K562 treated with DMSO at 1 percent for 24 hours (cell line): Measurements from ENCODE around the gene SPATA2L. TPM values are rescaled to one million over a fixed set of nuclear protein-coding genes. Genes with fewer than 3 reads are reported as not detected.

Experiments used
- total RNA-seq: library from RNA; unstranded; fragments of 300-600 nt; gene quantifications from 2 replicates; pipeline ENCODE4 v1.2.3, GENCODE V29; 2022; ENCODE audit warnings: low read depth; ENCODE audit not compliant: insufficient read depth

The SPATA2L gene, protein sequence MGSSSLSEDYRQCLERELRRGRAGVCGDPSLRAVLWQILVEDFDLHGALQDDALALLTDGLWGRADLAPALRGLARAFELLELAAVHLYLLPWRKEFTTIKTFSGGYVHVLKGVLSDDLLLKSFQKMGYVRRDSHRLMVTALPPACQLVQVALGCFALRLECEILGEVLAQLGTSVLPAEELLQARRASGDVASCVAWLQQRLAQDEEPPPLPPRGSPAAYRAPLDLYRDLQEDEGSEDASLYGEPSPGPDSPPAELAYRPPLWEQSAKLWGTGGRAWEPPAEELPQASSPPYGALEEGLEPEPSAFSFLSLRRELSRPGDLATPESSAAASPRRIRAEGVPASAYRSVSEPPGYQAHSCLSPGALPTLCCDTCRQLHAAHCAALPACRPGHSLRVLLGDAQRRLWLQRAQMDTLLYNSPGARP
- total RNA-seq, result 28.2 and 29.0 TPM in 2 replicates

GRCh38 chr16:89701425-89702406 is at the start of gene SPATA2L:
Gene SPATA2L (minus strand): TSS chr16:89701705. CDS start chr16:89701232, 473 bp downstream.

DNA sequence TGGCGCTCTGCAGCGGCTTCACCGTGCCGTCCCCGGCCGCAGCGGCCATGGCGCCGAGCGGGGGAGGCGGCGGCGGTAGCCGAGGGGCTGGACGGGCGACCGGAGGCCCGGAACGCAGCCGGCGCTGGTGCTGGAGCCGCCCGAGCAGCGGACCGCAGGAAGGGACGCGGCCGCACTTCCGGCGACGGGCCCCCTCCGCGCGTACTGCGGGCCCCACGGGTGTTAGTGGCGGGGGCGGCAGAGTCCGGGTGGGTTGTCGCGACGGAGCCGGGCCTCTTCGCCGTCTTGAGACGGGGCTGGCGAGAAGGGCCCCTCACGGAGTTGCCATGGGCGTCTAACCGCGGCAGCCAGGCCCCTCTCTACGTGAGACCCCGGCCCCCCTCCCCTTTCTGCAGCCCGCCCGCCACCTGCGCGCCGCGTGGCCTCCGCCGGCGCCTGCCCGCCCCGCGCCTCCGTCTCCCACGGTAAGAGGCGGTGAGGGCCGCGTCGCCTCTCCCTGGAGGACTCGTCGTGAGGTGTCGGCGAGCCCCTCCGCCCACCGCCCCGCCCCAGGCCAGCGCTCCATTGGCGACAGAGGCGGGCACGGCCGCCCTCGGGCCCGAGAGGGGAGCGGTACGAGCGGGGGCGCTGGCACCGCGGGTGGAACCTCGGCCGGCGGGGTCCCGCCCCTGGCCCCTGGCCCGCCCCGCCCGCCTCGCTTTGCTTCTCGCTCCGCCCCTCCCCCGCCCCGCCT is 19.5 kb upstream of the SPATA2L start, which contains the start of the genes VPS9D1 and ZNF276:
VPS9D1 (minus strand) TSS at position 86 of the 733 bp plus-strand sequence; CDS start at position 49, 37 bp downstream.
ZNF276 (plus strand) TSS at position 725 of the 733 bp plus-strand sequence. CDS start 104 bp downstream, outside the sequence.

DNA sequence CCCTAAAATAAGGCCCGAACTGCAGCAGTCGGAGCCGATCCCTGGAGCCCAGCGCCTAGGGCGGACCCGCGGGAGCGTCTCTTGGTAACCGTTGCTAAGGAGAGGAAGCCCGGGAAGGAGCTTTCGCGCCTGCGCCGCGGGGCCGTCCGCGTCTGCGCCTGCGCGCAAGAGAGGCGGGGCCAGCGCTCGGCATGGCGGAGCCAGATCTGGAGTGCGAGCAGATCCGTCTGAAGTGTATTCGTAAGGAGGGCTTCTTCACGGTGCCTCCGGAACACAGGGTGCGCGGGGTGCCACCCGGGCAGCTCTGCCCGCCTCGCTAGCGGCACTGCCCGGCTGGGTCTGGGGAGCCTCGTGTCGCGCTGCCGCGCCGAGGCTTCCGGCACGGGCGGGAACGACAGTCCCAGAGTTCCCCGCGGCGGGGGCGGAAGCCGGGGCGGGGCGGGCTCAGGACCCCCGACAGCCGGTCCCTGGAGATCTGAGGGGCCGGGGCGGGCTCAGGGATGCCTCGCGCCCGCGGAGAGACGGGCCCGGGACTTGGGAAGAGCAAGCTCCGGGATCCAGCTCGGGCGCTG is 14.9 kb downstream of the SPATA2L start, which contains the start of gene CDK10:
CDK10 (plus strand) TSS at position 170 of the 572 bp plus-strand sequence; CDS start at position 192, 22 bp downstream.

DNA sequence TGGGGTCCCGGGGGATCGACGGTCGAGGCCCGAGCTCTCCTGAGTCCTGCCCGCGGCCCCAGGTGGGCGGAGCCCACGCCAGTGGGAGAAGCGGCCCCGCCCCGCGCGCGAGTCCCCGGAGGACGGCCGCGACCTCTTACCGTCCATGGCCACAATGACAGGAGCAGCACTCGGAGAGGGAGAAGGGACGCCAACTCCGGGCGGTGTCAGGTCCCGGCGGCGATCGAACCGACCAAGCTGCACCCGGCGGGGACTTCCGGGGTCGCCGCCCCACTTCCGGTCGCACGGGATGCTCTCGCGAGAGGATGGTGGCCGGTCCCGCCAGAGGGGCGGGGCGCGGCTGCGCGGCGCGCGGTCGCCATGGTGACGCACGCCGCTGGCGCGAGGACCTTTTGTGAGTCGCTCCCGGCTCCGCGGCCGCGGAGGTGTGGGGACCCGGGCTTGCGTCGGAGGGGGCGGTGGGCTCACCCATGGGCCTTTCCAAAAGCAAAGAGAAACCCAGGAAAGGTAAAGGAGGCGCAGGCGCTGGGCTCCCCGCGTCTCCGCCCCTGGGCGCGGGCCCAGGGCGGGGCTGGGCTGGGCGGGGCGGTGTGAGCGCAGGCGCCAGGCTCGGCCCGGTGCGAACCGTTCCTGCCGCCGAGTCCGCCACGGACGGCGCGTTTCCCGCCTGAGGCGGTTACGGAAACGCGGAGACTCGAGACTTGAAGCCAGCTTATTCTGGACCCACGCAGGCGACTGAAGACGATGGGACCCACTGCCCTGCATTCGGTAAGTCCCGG is 43.9 kb downstream of the SPATA2L start, which contains the start of the genes CHMP1A and SPATA33:
CHMP1A (minus strand) TSS at position 267 of the 779 bp plus-strand sequence; CDS start at position 147, 120 bp downstream.
SPATA33 (plus strand) TSS at position 395 of the 779 bp plus-strand sequence; CDS start at position 471, 76 bp downstream.

Other genes with a start within 250 kb of the SPATA2L start
- 112 and 116 TPM in 2 replicates for gene ANKRD11, start 211.1 kb downstream of the SPATA2L start, total RNA-seq
- gene SPG7, start 193.3 kb downstream of the SPATA2L start, total RNA-seq, result 67.3 and 86.4 TPM in 2 replicates
- 12,285 and 13,919 TPM in 2 replicates for gene RPL13, start 141.0 kb downstream of the SPATA2L start, total RNA-seq
- 2.4 and 4.2 TPM in 2 replicates for gene CPNE7, start 125.9 kb downstream of the SPATA2L start, total RNA-seq
- 1.6 TPM in 1 of 2 replicates, not detected in the other for gene DPEP1, start 88.1 kb downstream of the SPATA2L start, total RNA-seq
- gene CHMP1A, start 44.0 kb downstream of the SPATA2L start, total RNA-seq, result 94.2 and 99.1 TPM in 2 replicates
- 9.0 and 9.8 TPM in 2 replicates for gene SPATA33, start 43.9 kb downstream of the SPATA2L start, total RNA-seq
- 25.9 and 38.1 TPM in 2 replicates for gene CDK10, start 15.0 kb downstream of the SPATA2L start, total RNA-seq
- 22.4 and 26.3 TPM in 2 replicates for gene VPS9D1, start 19.2 kb upstream of the SPATA2L start, total RNA-seq
- 19.5 and 21.9 TPM in 2 replicates for gene ZNF276, start 19.8 kb upstream of the SPATA2L start, total RNA-seq
- 34.8 and 36.8 TPM in 2 replicates for gene FANCA, start 114.9 kb upstream of the SPATA2L start, total RNA-seq
- gene SPIRE2, start 126.8 kb upstream of the SPATA2L start, total RNA-seq, result 5.4 and 8.0 TPM in 2 replicates
- 111 and 127 TPM in 2 replicates for gene TCF25, start 171.9 kb upstream of the SPATA2L start, total RNA-seq
- 7.9 and 10.0 TPM in 2 replicates for gene MC1R, start 217.2 kb upstream of the SPATA2L start, total RNA-seq
- 34.1 and 38.8 TPM in 2 replicates for gene TUBB3, start 221.6 kb upstream of the SPATA2L start, total RNA-seq
- 75.0 and 80.1 TPM in 2 replicates for gene DEF8, start 247.1 kb upstream of the SPATA2L start, total RNA-seq